SK-N-MC (cell line): Measurements from ENCODE around the gene MFSD2A.

Experiments used
- EZH2 ChIP-seq: fragments of 200-600 bp; sonication (generic); IDR thresholded peaks from one replicate; pipeline ENCODE4 v1.6.1; 2017; ENCODE audit warnings: antibody characterized with exemption
- FOXP2 ChIP-seq: optimal IDR thresholded peaks from 2 replicates; pipeline ENCODE3; 2011; ENCODE audit warnings: mild to moderate bottlenecking, moderate library complexity; ENCODE audit not compliant: insufficient read depth; ENCODE audit errors: extremely low read length, control extremely low read depth
- POLR2AphosphoS5 ChIP-seq: IDR thresholded peaks from 2 replicates; pipeline ENCODE4 v1.6.1; 2012; ENCODE audit warnings: mild to moderate bottlenecking, low read depth, low read length, borderline replicate concordance

- TF ChIP-seq EZH2 (no peak), POLR2AphosphoS5 (no peak), FOXP2 (no peak)
Measured at GRCh38 chr1:39946216-39946615, 8.7 kb upstream of the MFSD2A start.
